Adrenal gland (tissue), 5 donors: ENCODE data around the gene HS2ST1.

ENCODE experiments used
- CTCF ChIP-seq, 6 experiments: fragments of 450-650 bp in 4 of 6; fragments of 200-600 bp in 2 of 6; sonication (generic) in 1 of 6; IDR thresholded peaks; 1 replicate in 5 of 6; 2 replicates in 1 of 6; pipeline versions ENCODE4 v1.5.1 to v1.8.0; 2016 to 2021; ENCODE audit warnings: antibody characterized with exemption in 6 of 6, mild to moderate bottlenecking in 2 of 6, moderate library complexity in 1 of 6
- POLR2A ChIP-seq, 2 donors: fragments of 450-650 bp; IDR thresholded peaks; one replicate each; pipeline ENCODE4 v1.6.1; 2017; ENCODE audit warnings: antibody characterized with exemption in 2 of 2, mild to moderate bottlenecking in 2 of 2, moderate library complexity in 1 of 2
- donor health status: DM: no; HTN: no; CAD: no.

GRCh38 chr1:86965827-86966182 is 51.4 kb downstream of the HS2ST1 start:
- TF ChIP-seq POLR2A (IDR thresholded peaks at IDR 0.05) (no peak), CTCF (IDR thresholded peaks at IDR 0.05) (no peak)
